Measurements from ENCODE around the gene PTPN4. TPM values are rescaled to one million over a fixed set of nuclear protein-coding genes. Genes with fewer than 3 reads are reported as not detected.
A peak's percentile ranks its signal among the peaks of the same experiment; 100 is the strongest.

Gene PTPN4
- total and polyA plus RNA-seq, 2 of the 13 experiments (the other 11 are each of a cell fraction or from before 2014, with no cell fraction given) = 20.3 to 34.6 TPM

DNA sequence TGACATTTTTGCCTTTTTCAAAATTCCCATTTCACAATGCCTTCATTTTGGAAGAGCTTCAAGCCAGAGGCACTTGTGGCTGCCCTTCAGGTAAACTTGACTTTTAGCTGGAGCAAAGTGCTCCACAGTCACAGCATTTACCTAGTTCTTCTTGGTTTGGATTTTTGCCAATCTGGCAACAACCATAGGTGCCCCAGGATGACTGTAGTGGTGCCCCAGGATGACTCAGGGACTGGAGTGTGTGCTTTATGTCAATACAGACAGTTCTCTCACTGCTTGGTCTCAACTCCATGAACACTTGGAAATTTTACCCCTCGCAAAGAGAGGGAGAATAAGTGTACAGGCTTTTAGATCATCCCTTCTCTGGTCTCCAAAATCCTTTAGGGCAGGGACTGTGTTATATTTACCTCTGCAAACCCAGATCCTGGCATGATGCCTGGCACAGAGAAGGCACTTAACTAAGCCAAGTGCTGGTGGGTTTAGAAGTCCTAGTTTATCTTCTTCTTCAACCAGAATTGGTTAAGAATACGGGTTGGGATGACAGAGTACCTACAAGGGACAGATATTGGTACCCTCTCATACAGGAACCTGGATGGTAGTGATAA lies 15.3 kb upstream of the PTPN4 start (continued):
- TF ChIP-seq ZNF850 (CRISPR knock-in tag; conservative IDR thresholded peaks at IDR 0.05) (no peak), EED (CRISPR knock-in tag; IDR thresholded peaks at IDR 0.05) (no peak), ZNF556 (CRISPR knock-in tag; IDR thresholded peaks at IDR 0.05; ENCODE audit: borderline replicate concordance) (no peak), SRSF1 (optimal IDR thresholded peaks at IDR 0.05; ENCODE audit: low read depth, low read length) (no peak), ZNF136 (CRISPR knock-in tag; IDR thresholded peaks at IDR 0.05; ENCODE audit: low read depth) (no peak), ELF1 (CRISPR knock-in tag; IDR thresholded peaks at IDR 0.05) (no peak), MTF1 (CRISPR knock-in tag; IDR thresholded peaks at IDR 0.05) (no peak), GATAD1 (CRISPR knock-in tag; IDR thresholded peaks at IDR 0.05) (no peak), FOXA3 (CRISPR knock-in tag; IDR thresholded peaks at IDR 0.05) (peak; percentile 15; the same call in 1 of the 2 replicates), ZBTB21 (CRISPR knock-in tag; IDR thresholded peaks at IDR 0.05) (no peak), MAFF (IDR thresholded peaks at IDR 0.05; ENCODE audit: low read depth, low read length) (0 out of 2 replicates have a peak, but pooled peaks have one; percentile 30), HCFC1 (IDR thresholded peaks at IDR 0.05; ENCODE audit: low read depth, low read length) (0 out of 2 replicates have a peak, but pooled peaks have one; percentile 18), CAMTA2 (CRISPR knock-in tag; IDR thresholded peaks at IDR 0.05; ENCODE audit: borderline replicate concordance) (no peak)
- TF ChIP-seq, protein P1, sequence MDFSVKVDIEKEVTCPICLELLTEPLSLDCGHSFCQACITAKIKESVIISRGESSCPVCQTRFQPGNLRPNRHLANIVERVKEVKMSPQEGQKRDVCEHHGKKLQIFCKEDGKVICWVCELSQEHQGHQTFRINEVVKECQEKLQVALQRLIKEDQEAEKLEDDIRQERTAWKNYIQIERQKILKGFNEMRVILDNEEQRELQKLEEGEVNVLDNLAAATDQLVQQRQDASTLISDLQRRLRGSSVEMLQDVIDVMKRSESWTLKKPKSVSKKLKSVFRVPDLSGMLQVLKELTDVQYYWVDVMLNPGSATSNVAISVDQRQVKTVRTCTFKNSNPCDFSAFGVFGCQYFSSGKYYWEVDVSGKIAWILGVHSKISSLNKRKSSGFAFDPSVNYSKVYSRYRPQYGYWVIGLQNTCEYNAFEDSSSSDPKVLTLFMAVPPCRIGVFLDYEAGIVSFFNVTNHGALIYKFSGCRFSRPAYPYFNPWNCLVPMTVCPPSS (IDR thresholded peaks at IDR 0.05) = no peak
- TF ChIP-seq, protein P2, sequence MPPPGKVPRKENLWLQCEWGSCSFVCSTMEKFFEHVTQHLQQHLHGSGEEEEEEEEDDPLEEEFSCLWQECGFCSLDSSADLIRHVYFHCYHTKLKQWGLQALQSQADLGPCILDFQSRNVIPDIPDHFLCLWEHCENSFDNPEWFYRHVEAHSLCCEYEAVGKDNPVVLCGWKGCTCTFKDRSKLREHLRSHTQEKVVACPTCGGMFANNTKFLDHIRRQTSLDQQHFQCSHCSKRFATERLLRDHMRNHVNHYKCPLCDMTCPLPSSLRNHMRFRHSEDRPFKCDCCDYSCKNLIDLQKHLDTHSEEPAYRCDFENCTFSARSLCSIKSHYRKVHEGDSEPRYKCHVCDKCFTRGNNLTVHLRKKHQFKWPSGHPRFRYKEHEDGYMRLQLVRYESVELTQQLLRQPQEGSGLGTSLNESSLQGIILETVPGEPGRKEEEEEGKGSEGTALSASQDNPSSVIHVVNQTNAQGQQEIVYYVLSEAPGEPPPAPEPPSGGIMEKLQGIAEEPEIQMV (CRISPR knock-in tag; IDR thresholded peaks at IDR 0.05; ENCODE audit: low read depth) = no peak

Data from HepG2 (cell line).